Measurements from ENCODE around the gene RNF168.
"Not testable (repeated sequence)": the region's sequence is repeated elsewhere in the genome, so short reads cannot be mapped to it uniquely, and the experiment has no call there.

RNF168 gene

GRCh38 chr3:196514350-196514716 is 10.8 kb upstream of the RNF168 start:
- no peak for DNase-seq (ENCODE audit: extremely low read depth, low read depth)
- no peak for TF ChIP-seq CTCF (IDR thresholded peaks at IDR 0.05; ENCODE audit: low read depth, low read length)

GRCh38 chr3:196513697-196514349 is 10.3 kb upstream of the RNF168 start:
- TF ChIP-seq CTCF (IDR thresholded peaks at IDR 0.05; ENCODE audit: low read depth, low read length): no peak
- no peak for DNase-seq (ENCODE audit: extremely low read depth, low read depth)

- DNase-seq (ENCODE audit: extremely low read depth, low read depth): not testable (repeated sequence)
Measured at GRCh38 chr3:196511646-196512425, 8.3 kb upstream of the RNF168 start.

- DNase-seq (ENCODE audit: extremely low read depth, low read depth): not testable (repeated sequence)
Measured at GRCh38 chr3:196511108-196511507, 7.5 kb upstream of the RNF168 start.

GRCh38 chr3:196506687-196507086 is 3.1 kb upstream of the RNF168 start:
- no peak for DNase-seq (ENCODE audit: extremely low read depth, low read depth)
- no peak for TF ChIP-seq CTCF (IDR thresholded peaks at IDR 0.05; ENCODE audit: low read depth, low read length)

- DNase-seq (ENCODE audit: extremely low read depth, low read depth): no peak
- TF ChIP-seq CTCF (IDR thresholded peaks at IDR 0.05; ENCODE audit: low read depth, low read length): no peak
Measured at GRCh38 chr3:196504556-196504955, 988 bp upstream of the RNF168 start.

GRCh38 chr3:196504077-196504398 is 470 bp upstream of the RNF168 start:
- not testable (repeated sequence) for DNase-seq (ENCODE audit: extremely low read depth, low read depth)

- TF ChIP-seq CTCF (IDR thresholded peaks at IDR 0.05; ENCODE audit: low read depth, low read length): no peak
- peak; percentile 44 for DNase-seq (ENCODE audit: extremely low read depth, low read depth)
Measured at GRCh38 chr3:196502775-196503195, 783 bp downstream of the RNF168 start.

All from AG09319 (cell line).